Adrenal gland (tissue), 5 donors: ENCODE data around the gene SLC7A9.

ENCODE experiments used
- POLR2A ChIP-seq, 2 donors: fragments of 450-650 bp; IDR thresholded peaks; one replicate each; pipeline ENCODE4 v1.6.1; 2017; ENCODE audit warnings: antibody characterized with exemption in 2 of 2, mild to moderate bottlenecking in 2 of 2, moderate library complexity in 1 of 2
- TF ChIP-seq, protein P1 (sequence below), 6 experiments: fragments of 450-650 bp in 4 of 6; fragments of 200-600 bp in 2 of 6; sonication (generic) in 1 of 6; IDR thresholded peaks; 1 replicate in 5 of 6; 2 replicates in 1 of 6; pipeline versions ENCODE4 v1.5.1 to v1.8.0; 2016 to 2021; ENCODE audit warnings: antibody characterized with exemption in 6 of 6, mild to moderate bottlenecking in 2 of 6, moderate library complexity in 1 of 6
- donor health status: DM: no; HTN: no; CAD: no.

DNA sequence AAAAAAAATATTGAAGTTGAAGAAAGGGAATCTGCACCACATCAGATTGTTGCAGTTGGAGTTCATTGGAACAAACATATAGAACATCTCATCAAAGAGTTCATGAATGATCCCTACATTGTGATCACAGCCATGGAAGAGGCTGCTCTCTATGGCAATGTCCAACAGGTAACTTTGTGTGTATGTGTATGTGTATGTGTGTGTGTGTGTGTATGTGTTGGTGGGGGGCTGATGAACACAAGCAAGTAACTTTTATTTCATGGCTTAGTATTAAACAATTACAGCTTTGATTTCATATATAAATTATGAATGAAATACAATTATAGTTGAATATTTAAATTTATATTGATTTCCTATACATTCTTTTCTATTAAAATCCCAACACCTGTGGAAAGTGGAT is 69.4 kb downstream of the SLC7A9 start:
- TF ChIP-seq, protein P1, sequence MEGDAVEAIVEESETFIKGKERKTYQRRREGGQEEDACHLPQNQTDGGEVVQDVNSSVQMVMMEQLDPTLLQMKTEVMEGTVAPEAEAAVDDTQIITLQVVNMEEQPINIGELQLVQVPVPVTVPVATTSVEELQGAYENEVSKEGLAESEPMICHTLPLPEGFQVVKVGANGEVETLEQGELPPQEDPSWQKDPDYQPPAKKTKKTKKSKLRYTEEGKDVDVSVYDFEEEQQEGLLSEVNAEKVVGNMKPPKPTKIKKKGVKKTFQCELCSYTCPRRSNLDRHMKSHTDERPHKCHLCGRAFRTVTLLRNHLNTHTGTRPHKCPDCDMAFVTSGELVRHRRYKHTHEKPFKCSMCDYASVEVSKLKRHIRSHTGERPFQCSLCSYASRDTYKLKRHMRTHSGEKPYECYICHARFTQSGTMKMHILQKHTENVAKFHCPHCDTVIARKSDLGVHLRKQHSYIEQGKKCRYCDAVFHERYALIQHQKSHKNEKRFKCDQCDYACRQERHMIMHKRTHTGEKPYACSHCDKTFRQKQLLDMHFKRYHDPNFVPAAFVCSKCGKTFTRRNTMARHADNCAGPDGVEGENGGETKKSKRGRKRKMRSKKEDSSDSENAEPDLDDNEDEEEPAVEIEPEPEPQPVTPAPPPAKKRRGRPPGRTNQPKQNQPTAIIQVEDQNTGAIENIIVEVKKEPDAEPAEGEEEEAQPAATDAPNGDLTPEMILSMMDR (IDR thresholded peaks at IDR 0.05), result no peak
- no peak for TF ChIP-seq POLR2A (IDR thresholded peaks at IDR 0.05)
